Spleen (tissue), 13 donors: ENCODE measurements around the gene SIAH1. TPM values are rescaled to one million over a fixed set of nuclear protein-coding genes. Genes with fewer than 3 reads are reported as not detected.

ENCODE experiments used
- DNase-seq: peaks from one replicate; pipeline ENCODE4 v3.0.0-alpha.2; 2020
- H3K27ac ChIP-seq, 8 donors: fragments of 200-600 bp; sonication (generic) in 7 of 8; 1 replicate in 4 of 8; 2 replicates in 4 of 8; pipeline versions ENCODE4 v1.5.0 to v1.8.0; 2016 to 2021; ENCODE audit warnings: inconsistent platforms in 4 of 8, mild to moderate bottlenecking in 4 of 8, moderate library complexity in 1 of 8
- H3K27me3 ChIP-seq, 7 donors: fragments of 200-600 bp; sonication (generic) in 6 of 7; replicated peaks in 1 of 7; 1 replicate in 4 of 7; 2 replicates in 3 of 7; pipeline versions ENCODE4 v1.5.0 to v1.8.0; 2016 to 2021; ENCODE audit warnings: inconsistent platforms in 3 of 7, mild to moderate bottlenecking in 1 of 7
- H3K36me3 ChIP-seq, 6 donors: fragments of 200-600 bp; sonication (generic) in 5 of 6; 1 replicate in 4 of 6; 2 replicates in 2 of 6; pipeline versions ENCODE4 v1.5.0 to v1.8.0; 2016 to 2021; ENCODE audit warnings: inconsistent platforms in 2 of 6
- H3K4me1 ChIP-seq, 6 donors: fragments of 200-600 bp; sonication (generic) in 5 of 6; 1 replicate in 3 of 6; 2 replicates in 3 of 6; pipeline versions ENCODE4 v1.5.0 to v1.8.0; 2016 to 2021; ENCODE audit warnings: inconsistent platforms in 3 of 6
- H3K4me3 ChIP-seq, 8 donors: fragments of 200-600 bp; sonication (generic) in 7 of 8; 1 replicate in 4 of 8; 2 replicates in 4 of 8; pipeline versions ENCODE4 v1.5.0 to v1.8.0; 2016 to 2021; ENCODE audit warnings: inconsistent platforms in 4 of 8, mild to moderate bottlenecking in 4 of 8, moderate library complexity in 2 of 8
- H3K9me3 ChIP-seq, 8 donors: fragments of 200-600 bp; sonication (generic) in 7 of 8; 1 replicate in 4 of 8; 2 replicates in 4 of 8; pipeline versions ENCODE4 v1.5.0 to v1.8.0; 2016 to 2021; ENCODE audit warnings: inconsistent platforms in 4 of 8
- POLR2A ChIP-seq, 3 donors: fragments of 450-650 bp; IDR thresholded peaks; one replicate each; pipeline ENCODE4 v1.5.1; 2017; ENCODE audit warnings: antibody characterized with exemption in 3 of 3, mild to moderate bottlenecking in 1 of 3
- POLR2AphosphoS5 ChIP-seq, 3 donors: sonication (generic); formaldehyde crosslinking; IDR thresholded peaks; one replicate each; pipeline ENCODE4 v1.5.1; 2017; ENCODE audit warnings: antibody characterized with exemption in 3 of 3
- WGBS, 5 donors: extraction: QIAGEN DNeasy Blood & Tissue Kit in 3 of 5; methylation state at CpG; one replicate each; pipeline versions ENCODE4 v1.1.5 to v1.1.7; 2013 to 2018; 5-methylcytosine and 5-hydroxymethylcytosine counted together
- intact Hi-C: fragments of 100-400 bp; cut with DNase I; formaldehyde crosslinking; loops from one replicate; pipeline ENCODE4 v1.15.0; 2023; ENCODE audit warnings: low total_unique reads
- long read RNA-seq, 2 donors: transcript quantifications; one replicate each; lab custom pipeline, GENCODE V29; 2026
- polyA plus RNA-seq, 3 donors: library from polyadenylated mRNA; stranded (reverse); fragments of 200-250 nt; gene quantifications; one replicate each; pipeline ENCODE4 v1.2.1, GENCODE V29; 2013
- total RNA-seq, 7 donors: library from RNA; depleted of rRNA in 3 of 7; stranded (reverse); fragments of >200 nt in 3 of 7; fragmentation: NEBNext Ultra II Directional in 4 of 7; extraction: Animal tissue kit (Norgen Biotek cat#: 25700) in 4 of 7; gene quantifications; one replicate each; pipeline versions ENCODE4 v1.1.0 to v1.2.1, GENCODE V29; 2016 to 2021
- TF ChIP-seq, protein P1 (sequence below), 11 experiments: fragments of 200-600 bp in 7 of 11; fragments of 450-650 bp in 4 of 11; sonication (generic) in 4 of 11; IDR thresholded peaks in 8 of 11; conservative IDR thresholded peaks in 3 of 11; 1 replicate in 7 of 11; 2 replicates in 4 of 11; pipeline versions ENCODE4 v1.4.0 to v1.8.0; 2016 to 2021; ENCODE audit warnings: antibody characterized with exemption in 11 of 11, inconsistent platforms in 4 of 11, mild to moderate bottlenecking in 1 of 11
- donor health status: healthy with polysubstance abuse.
- donor health status: DM: no; HTN: no; CAD: no; lungs with moderate emphysema.
- donor health status: DM: no; HTN: no; CAD: no.
- donor health status: Bipolar disorder and iron deficiency.
- donor health status: healthy.
- donor health status: DM: no; HTN: no; CAD: no.
- donor health status: DM: yes; HTN: yes; CAD: no.

The SIAH1 gene, protein sequence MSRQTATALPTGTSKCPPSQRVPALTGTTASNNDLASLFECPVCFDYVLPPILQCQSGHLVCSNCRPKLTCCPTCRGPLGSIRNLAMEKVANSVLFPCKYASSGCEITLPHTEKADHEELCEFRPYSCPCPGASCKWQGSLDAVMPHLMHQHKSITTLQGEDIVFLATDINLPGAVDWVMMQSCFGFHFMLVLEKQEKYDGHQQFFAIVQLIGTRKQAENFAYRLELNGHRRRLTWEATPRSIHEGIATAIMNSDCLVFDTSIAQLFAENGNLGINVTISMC
- 10 to 100 TPM; 22.6 to 32.6 (median 27.6) TPM for total RNA-seq
- 10 to 100 TPM; 11.9 to 17.0 (median 16.0) TPM for polyA plus RNA-seq
- long read RNA-seq, donor 1, transcript SIAH1-203 (2 exons, 2,147 nt), result minor isoform, 17 of 48 reads
- long read RNA-seq, donor 1, transcript SIAH1-202 (1 exons, 3,352 nt), result major isoform, 31 of 48 reads
- long read RNA-seq, donor 1, partial matches to known transcripts, result 0 of 48 reads
- long read RNA-seq, donor 1, other reads (novel, unspliced or antisense), result 0 of 48 reads
- long read RNA-seq, donor 2, transcript SIAH1-203 (2 exons, 2,147 nt), result minor isoform, 6 of 21 reads
- long read RNA-seq, donor 2, transcript SIAH1-202 (1 exons, 3,352 nt), result major isoform, 15 of 21 reads
- long read RNA-seq, donor 2, partial matches to known transcripts, result 0 of 21 reads
- long read RNA-seq, donor 2, other reads (novel, unspliced or antisense), result 0 of 21 reads

DNA sequence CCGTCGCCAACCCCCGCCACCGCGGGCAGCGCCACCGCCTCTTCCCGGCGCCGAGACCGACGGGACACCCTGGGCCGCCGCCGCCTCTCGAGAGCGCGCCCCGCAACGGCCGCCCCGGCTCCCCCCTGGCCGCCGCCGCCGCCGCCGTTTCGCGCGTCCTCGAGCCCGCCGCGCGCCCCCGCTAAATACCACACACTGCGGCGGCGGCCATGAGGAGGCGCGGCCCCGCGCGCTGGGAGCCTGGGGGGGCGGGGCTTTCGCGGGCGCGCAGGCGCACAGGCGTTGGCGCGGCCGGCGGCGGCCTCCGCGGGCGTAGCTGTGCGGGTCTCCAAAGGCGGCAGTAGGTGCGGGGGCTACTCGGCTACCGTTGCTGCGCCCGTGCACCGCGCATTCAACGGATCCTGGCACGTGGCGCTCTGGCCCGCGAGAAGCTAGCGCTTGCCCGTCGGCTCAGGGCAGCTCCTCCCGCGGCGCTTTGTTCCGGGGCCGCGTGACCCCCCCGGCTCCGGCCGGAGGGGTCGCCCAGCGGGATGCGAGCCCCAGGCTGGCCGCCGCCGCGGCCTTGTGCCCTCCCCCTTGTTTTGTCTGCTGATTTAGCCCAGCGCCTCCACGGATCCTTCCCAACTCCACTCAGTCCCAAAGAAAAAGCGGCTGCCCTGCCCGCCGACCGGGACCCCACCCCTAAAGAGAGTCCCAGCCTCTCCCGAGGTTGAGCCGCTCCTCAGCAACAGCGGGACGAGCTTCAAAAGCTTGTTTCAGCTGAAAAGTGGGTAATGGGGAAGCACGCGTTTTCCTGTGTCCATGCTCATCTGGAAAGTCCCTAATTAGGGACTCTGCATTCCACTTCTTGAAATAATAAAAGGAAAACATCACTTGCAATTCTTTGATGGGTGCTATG, at the start of gene SIAH1:
SIAH1 (minus strand) TSS at position 161 of the 898 bp plus-strand sequence. CDS start 22,985 bp downstream, outside the sequence.
- H3K4me1 ChIP-seq, result peaks cover 0 to 54% (median 42%) of the 10 kb centered on the region in 6 donors
- 0 to 1% (median 1%) methylated on average over 6 to 105 of the region's 105 CpGs for WGBS, 5 donors
- intact Hi-C loops, result no loop called here

DNA sequence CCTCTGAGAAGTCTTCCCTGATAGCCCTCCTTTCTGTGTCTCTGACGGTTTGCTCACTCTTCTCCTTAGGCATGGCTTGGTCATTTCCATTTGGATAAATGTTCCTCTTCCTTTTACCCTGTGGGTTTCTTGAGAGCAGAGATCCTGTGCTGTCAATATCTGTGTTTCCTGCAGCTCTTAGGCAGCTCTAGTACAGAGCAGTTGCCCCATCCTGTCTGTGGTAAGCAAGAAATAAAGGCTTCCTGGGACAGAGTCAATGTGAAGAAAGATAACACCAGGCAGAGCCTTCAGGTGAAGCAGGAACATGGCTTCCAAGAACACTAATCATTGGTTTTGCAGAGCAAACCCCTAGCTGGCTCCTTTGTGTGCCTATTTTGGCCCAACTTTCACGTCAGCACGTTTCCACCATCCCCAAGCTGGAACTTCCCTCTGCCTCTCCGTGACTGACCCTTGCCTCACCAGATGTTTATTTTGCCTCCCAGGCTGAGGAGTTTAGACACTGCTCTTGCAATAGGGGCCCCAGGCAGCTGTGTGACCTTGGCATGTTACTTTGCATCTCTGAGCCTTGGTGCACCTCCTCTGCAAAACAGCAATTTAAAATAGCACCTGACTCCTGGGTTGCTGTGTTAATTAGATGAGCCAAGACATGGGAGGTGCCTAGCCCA, 49.6 kb upstream of the SIAH1 start:
- H3K4me1 ChIP-seq, result peaks cover 21 to 59% (median 43%) of the 10 kb centered on the region in 6 donors
- no peaks in the 10 kb centered on the region for H3K27me3 ChIP-seq
- WGBS, 5 donors, result 18 to 39% (median 25%) methylated on average over 4 of the region's 4 CpGs
- H3K36me3 ChIP-seq, result no peaks in the 10 kb centered on the region
- H3K4me3 ChIP-seq, result peak overlapping the region in 1 of 8 donors; percentile 8
- peak overlapping the region in 7 of 8 donors; percentile 51 to 90 (median 72) for H3K27ac ChIP-seq
- no peak for DNase-seq
- TF ChIP-seq POLR2A (IDR thresholded peaks at IDR 0.05) (no peak), POLR2AphosphoS5 (IDR thresholded peaks at IDR 0.05) (peak in 1 of 3 donors; percentile 42)
- TF ChIP-seq, protein P1, sequence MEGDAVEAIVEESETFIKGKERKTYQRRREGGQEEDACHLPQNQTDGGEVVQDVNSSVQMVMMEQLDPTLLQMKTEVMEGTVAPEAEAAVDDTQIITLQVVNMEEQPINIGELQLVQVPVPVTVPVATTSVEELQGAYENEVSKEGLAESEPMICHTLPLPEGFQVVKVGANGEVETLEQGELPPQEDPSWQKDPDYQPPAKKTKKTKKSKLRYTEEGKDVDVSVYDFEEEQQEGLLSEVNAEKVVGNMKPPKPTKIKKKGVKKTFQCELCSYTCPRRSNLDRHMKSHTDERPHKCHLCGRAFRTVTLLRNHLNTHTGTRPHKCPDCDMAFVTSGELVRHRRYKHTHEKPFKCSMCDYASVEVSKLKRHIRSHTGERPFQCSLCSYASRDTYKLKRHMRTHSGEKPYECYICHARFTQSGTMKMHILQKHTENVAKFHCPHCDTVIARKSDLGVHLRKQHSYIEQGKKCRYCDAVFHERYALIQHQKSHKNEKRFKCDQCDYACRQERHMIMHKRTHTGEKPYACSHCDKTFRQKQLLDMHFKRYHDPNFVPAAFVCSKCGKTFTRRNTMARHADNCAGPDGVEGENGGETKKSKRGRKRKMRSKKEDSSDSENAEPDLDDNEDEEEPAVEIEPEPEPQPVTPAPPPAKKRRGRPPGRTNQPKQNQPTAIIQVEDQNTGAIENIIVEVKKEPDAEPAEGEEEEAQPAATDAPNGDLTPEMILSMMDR (IDR thresholded peaks at IDR 0.05 in 8 of 11, conservative IDR thresholded peaks at IDR 0.05 in 3 of 11), result no peak
- intact Hi-C loops, result no loop called here
- H3K9me3 ChIP-seq, result no peaks in the 10 kb centered on the region

More for the DNA sequence above, at the start of gene SIAH1:
- H3K9me3 ChIP-seq, result no peaks in the 10 kb centered on the region
- peak; percentile 96 for DNase-seq
- TF ChIP-seq POLR2A (IDR thresholded peaks at IDR 0.05) (peak; percentile 28 to 79 (median 52)), POLR2AphosphoS5 (IDR thresholded peaks at IDR 0.05) (peak; percentile 87 to 88 (median 87))
- TF ChIP-seq, protein P1 (IDR thresholded peaks at IDR 0.05 in 8 of 11, conservative IDR thresholded peaks at IDR 0.05 in 3 of 11), result peak in 1 of 11 experiments; percentile 14
- H3K27me3 ChIP-seq, result no peaks in the 10 kb centered on the region
- no peaks in the 10 kb centered on the region for H3K36me3 ChIP-seq
- peak within 1 kb of the TSS; percentile 74 to 92 (median 80) for H3K4me3 ChIP-seq
- H3K27ac ChIP-seq, result peak within 1 kb of the TSS; percentile 94 to 100 (median 99)

DNA sequence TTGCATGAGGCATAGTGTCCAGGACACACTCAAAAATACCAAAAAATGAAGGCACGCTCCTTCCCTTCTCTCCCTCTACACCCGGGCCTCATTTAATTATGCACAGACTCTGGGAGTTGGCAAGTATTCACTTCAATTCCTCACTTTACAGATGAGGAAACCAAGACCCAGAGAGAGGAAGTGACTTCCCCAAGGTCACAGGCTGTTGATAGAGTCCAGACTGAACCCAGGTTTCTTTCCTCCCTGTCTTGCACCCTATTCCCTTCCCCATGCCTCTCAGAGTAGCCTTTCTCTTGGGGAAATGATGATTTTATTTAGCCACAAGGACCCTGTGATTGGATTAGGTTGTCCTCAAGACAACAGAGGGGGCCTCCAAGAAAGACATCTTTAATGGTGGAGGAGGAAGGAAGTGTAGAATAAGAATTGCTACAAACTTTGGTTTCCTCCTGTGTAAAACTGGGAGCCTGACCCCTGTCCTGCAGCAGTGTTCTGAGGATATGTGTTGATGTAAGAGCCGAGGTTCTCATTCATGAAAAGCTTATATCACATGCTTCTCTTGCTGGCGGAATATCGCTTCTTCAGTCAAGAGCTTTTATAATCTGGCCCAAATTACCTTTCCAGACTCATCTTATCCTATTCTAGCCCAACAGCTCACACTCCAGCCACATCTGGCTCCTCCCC, 48.8 kb upstream of the SIAH1 start:
- WGBS, 5 donors, result 51 to 82% (median 61%) methylated on average over 5 of the region's 5 CpGs
- intact Hi-C loops, result no loop called here
- Histone ChIP-seq H3K27ac (peak overlapping the region in 7 of 8 donors; percentile 51 to 90 (median 72)), H3K9me3 (no peaks in the 10 kb centered on the region), H3K36me3 (no peaks in the 10 kb centered on the region), H3K27me3 (no peaks in the 10 kb centered on the region), H3K4me1 (peaks cover 21 to 59% (median 43%) of the 10 kb centered on the region in 6 donors), H3K4me3 (peak overlapping the region in 1 of 8 donors; percentile 30)
- TF ChIP-seq, protein P1 (IDR thresholded peaks at IDR 0.05 in 8 of 11, conservative IDR thresholded peaks at IDR 0.05 in 3 of 11), result no peak
- TF ChIP-seq POLR2AphosphoS5 (IDR thresholded peaks at IDR 0.05), result no peak
- TF ChIP-seq POLR2A (IDR thresholded peaks at IDR 0.05), result no peak
- DNase-seq, result no peak
